ENCODE data around the gene KANK2.

Gene KANK2

DNA sequence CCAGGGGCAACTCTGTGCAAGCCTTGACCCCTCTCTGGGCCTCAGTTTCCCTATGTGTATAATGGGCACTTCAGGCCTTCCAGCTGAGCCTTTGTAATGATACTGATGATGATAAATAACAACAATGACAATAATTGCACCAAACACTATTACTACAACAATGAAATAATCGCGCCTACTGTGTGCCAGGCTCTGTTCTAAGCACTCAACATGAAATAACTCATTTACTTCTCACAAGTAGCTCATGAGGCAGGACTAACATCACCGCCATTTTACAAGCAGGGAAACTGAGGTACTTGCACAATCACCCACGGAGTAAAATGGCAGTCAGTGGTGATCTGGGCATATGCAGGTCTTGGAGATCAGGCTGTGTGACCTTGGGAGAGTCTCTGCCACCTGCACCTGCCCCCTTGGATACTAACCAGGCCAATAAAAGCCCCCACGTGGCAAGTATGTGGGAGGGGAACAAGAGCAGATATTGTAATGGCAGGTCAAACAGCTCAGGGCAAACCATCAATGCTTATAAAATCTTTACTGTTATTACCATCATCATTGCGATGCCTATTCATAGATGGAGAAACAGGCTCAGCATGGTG is 41.5 kb upstream of the KANK2 start:
- TF ChIP-seq CREB1 (IDR thresholded peaks at IDR 0.05; ENCODE audit: low read depth), result no peak
- TF ChIP-seq YY1 (IDR thresholded peaks at IDR 0.05; ENCODE audit: low read depth), result no peak
- TF ChIP-seq REST (IDR thresholded peaks at IDR 0.05; ENCODE audit: low read depth), result no peak
- TF ChIP-seq, protein P1, sequence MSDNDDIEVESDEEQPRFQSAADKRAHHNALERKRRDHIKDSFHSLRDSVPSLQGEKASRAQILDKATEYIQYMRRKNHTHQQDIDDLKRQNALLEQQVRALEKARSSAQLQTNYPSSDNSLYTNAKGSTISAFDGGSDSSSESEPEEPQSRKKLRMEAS (IDR thresholded peaks at IDR 0.05), result no peak
- no peak for TF ChIP-seq FOXM1 (IDR thresholded peaks at IDR 0.05; ENCODE audit: borderline replicate concordance, low read depth)
- no peak for TF ChIP-seq EP300 (IDR thresholded peaks at IDR 0.05; ENCODE audit: borderline replicate concordance)
- TF ChIP-seq, protein P2, sequence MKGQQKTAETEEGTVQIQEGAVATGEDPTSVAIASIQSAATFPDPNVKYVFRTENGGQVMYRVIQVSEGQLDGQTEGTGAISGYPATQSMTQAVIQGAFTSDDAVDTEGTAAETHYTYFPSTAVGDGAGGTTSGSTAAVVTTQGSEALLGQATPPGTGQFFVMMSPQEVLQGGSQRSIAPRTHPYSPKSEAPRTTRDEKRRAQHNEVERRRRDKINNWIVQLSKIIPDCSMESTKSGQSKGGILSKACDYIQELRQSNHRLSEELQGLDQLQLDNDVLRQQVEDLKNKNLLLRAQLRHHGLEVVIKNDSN (IDR thresholded peaks at IDR 0.05), result no peak
- no peak for TF ChIP-seq RAD21 (IDR thresholded peaks at IDR 0.05; ENCODE audit: low read depth)
- no peak for TF ChIP-seq NFIC (IDR thresholded peaks at IDR 0.05)
- no peak for TF ChIP-seq EGR1 (IDR thresholded peaks at IDR 0.05)
- no peak for TF ChIP-seq CEBPB (IDR thresholded peaks at IDR 0.05)

DNA sequence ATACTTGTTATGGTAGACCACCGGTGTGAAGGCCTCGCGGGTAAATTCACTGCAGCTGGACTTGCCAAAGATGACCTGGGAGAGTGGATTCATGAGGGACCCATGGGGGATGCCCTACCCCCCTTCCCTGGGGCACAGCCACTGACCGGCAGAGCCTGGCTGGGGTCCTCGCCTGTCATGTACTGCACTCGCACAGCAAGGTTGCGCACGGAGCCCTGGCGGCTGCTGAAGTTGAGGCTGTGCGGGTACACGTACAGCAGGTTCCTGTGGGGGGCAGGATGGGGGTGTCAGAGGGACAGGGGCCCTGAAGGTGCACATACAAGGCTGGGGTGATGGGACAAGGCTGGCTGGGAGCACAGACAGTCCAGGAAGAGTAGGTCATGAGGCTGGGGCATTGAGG is 40.7 kb upstream of the KANK2 start:
- no peak for TF ChIP-seq REST (IDR thresholded peaks at IDR 0.05; ENCODE audit: low read depth)

DNA sequence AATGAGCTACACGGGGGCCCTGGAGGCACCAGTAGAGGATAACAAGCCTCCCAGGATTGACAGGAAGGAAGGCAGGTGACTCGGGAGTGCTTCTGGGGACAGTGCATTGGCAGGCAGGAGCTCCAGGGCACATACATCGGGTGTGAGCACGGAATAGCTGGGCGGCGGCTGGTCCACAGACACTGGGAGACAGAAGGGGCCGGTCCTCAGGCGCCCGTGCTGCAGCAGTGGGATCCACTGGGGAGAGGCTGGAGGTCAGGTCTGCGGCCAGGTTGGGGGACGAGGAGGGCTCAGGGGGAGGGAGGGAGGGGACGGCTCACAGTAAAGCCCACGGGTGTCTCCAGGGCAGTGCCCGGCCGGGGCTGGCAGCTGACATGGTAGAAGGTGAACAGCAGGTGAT is 40.0 kb upstream of the KANK2 start:
- TF ChIP-seq NFIC (IDR thresholded peaks at IDR 0.05) (no peak), RAD21 (IDR thresholded peaks at IDR 0.05; ENCODE audit: low read depth) (no peak)

DNA sequence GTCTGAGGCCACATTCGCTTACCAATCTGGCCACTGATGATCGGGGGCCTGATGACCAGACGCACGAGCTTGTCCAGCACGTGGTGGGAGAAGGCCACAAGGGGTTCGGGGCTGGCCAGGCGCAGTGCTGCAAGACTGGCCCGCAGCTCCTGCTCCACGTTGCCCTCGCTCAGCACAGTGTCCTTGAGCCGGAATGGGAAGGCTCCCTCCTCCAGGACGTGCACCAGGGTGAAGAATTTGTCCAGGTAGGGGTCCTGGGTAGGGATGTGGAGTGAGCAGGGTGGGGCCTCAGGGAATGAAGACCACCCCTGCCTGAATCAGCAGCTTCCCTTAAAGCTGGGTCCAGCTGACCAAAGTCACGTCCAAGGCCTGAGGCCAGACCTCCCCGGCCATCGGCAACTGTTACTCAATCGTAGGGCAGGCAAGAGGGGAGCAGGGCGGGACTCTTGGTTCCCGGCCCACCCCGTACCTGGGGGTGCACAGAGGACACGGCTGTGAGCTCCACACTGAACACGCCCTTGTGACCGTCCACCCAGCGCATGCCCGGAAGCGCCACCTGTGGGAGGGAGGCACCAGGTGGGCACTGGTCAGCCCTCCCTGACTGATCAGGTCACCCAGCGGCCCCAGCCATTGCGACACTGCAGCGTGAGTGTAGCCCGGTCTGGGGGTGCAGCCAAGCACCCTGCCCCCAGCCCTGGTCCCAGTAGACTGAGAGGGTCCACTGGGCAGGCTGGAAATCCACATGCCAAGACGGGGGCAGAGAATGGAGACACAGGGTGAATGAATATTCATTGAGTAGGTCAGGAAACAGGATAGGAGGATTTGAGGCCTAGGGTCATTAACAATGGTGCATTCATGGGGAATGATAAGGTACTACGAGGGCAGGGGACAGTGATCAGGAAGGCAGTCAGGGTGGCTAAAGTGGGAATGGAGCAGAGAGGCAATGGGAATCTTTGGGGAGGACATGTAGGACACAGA is 39.3 kb upstream of the KANK2 start:
- TF ChIP-seq NFIC (IDR thresholded peaks at IDR 0.05), result no peak
- TF ChIP-seq ZBTB7A (IDR thresholded peaks at IDR 0.05; ENCODE audit: low read depth), result no peak
- TF ChIP-seq FOXM1 (IDR thresholded peaks at IDR 0.05; ENCODE audit: borderline replicate concordance, low read depth), result no peak
- TF ChIP-seq TEAD4 (IDR thresholded peaks at IDR 0.05), result no peak
- TF ChIP-seq, protein P1 (IDR thresholded peaks at IDR 0.05), result no peak
- TF ChIP-seq CREB1 (IDR thresholded peaks at IDR 0.05; ENCODE audit: low read depth), result no peak
- no peak for TF ChIP-seq REST (IDR thresholded peaks at IDR 0.05; ENCODE audit: low read depth)
- no peak for TF ChIP-seq EGR1 (IDR thresholded peaks at IDR 0.05)
- no peak for TF ChIP-seq RAD21 (IDR thresholded peaks at IDR 0.05; ENCODE audit: low read depth)
- no peak for TF ChIP-seq YY1 (IDR thresholded peaks at IDR 0.05; ENCODE audit: low read depth)
- TF ChIP-seq, protein P2 (IDR thresholded peaks at IDR 0.05), result no peak
- TF ChIP-seq TAF1 (IDR thresholded peaks at IDR 0.05; ENCODE audit: low read depth), result no peak
- no peak for TF ChIP-seq EP300 (IDR thresholded peaks at IDR 0.05; ENCODE audit: borderline replicate concordance)
- TF ChIP-seq TCF12 (IDR thresholded peaks at IDR 0.05; ENCODE audit: low read depth), result no peak

Data from Ishikawa (cell line).